Mucosa of rectum (tissue), 2 donors: ENCODE measurements around the gene PFDN1.
"Not testable (repeated sequence)": the region's sequence is repeated elsewhere in the genome, so short reads cannot be mapped to it uniquely, and the experiment has no call there.

Experiments
- H3K27ac ChIP-seq, 2 donors: one replicate each; pipeline ENCODE4 v1.7.0; 2013; ENCODE audit warnings: inconsistent platforms in 2 of 2, low read depth in 2 of 2, low read length in 2 of 2
- H3K27me3 ChIP-seq, 2 donors: one replicate each; pipeline ENCODE4 v1.7.0; 2013; ENCODE audit warnings: low read length in 2 of 2; ENCODE audit not compliant: control insufficient read depth in 2 of 2, insufficient read depth in 2 of 2
- H3K36me3 ChIP-seq, 2 donors: one replicate each; pipeline ENCODE4 v1.7.0; 2013; ENCODE audit warnings: low read length in 2 of 2; ENCODE audit not compliant: control insufficient read depth in 2 of 2, insufficient read depth in 2 of 2
- H3K4me1 ChIP-seq, 2 donors: one replicate each; pipeline ENCODE4 v1.7.0; 2013; ENCODE audit warnings: low read length in 2 of 2, mild to moderate bottlenecking in 1 of 2; ENCODE audit not compliant: control insufficient read depth in 2 of 2, insufficient read depth in 2 of 2
- H3K4me3 ChIP-seq, 2 donors: one replicate each; pipeline ENCODE4 v1.7.0; 2013; ENCODE audit warnings: low read length in 2 of 2
- H3K9ac ChIP-seq, 2 donors: one replicate each; pipeline ENCODE4 v1.7.0; 2013; ENCODE audit warnings: low read length in 2 of 2, low read depth in 1 of 2, mild to moderate bottlenecking in 1 of 2
- H3K9me3 ChIP-seq, 2 donors: one replicate each; pipeline ENCODE4 v1.7.0; 2013; ENCODE audit warnings: low read length in 2 of 2; ENCODE audit not compliant: control insufficient read depth in 2 of 2
- donor health status: healthy.
- donor health status: Normal muscosa, but diverticular disease.

The PFDN1 gene, protein sequence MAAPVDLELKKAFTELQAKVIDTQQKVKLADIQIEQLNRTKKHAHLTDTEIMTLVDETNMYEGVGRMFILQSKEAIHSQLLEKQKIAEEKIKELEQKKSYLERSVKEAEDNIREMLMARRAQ

DNA sequence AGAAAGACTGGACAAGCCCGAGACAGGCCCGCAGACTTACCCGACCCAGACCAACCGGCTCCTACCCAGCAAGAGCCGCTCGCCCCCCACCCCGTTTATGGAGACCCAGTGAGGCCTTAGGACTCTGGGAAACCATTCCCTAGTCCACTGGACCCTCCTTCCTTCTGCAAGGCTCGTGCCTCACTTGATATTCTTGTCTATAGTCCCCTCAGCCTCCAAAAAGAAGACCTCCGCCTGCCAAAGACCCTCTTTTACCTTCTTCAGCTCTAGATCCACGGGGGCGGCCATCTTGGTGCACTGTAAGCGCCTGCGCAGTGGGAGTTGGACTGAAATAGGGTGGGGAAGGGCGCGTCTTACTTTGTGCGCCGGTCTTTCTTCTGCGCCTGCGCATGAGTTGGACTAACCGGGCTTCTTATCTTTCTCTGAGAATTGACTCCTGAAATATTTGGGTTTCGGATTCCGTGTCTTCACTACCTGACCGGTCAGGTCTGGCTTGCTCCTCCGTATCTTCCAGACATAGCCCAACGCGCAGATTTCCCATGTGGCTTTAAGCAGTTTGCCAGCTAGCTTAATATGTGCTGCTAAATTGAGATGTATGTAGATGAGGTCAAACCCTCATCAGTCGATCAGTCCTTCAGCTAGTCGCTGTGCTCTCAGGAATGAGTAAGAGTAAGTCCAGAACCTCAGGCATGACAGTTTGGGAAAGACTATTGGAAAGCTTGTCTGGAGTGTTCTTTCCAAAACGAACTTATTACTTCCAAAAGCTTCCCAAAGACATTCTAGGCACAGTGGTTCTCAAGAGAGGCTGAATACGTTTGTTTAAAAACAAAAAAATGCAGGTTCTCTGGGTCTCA lies at the start of gene PFDN1:
Gene PFDN1 (minus strand): TSS at position 316 of the 854 bp plus-strand sequence. CDS start 28 bp downstream, at position 288.
- Histone ChIP-seq H3K36me3 (peaks cover 4 to 10% of the 10 kb centered on the region in 2 donors), H3K27ac (peak within 1 kb of the TSS; percentile 36 to 69), H3K9ac (peak within 1 kb of the TSS; percentile 81 to 97), H3K9me3 (no peaks in the 10 kb centered on the region), H3K4me3 (peak within 1 kb of the TSS; percentile 81 to 97), H3K4me1 (peaks cover 5 to 7% of the 10 kb centered on the region in 2 donors), H3K27me3 (no peaks in the 10 kb centered on the region)

DNA sequence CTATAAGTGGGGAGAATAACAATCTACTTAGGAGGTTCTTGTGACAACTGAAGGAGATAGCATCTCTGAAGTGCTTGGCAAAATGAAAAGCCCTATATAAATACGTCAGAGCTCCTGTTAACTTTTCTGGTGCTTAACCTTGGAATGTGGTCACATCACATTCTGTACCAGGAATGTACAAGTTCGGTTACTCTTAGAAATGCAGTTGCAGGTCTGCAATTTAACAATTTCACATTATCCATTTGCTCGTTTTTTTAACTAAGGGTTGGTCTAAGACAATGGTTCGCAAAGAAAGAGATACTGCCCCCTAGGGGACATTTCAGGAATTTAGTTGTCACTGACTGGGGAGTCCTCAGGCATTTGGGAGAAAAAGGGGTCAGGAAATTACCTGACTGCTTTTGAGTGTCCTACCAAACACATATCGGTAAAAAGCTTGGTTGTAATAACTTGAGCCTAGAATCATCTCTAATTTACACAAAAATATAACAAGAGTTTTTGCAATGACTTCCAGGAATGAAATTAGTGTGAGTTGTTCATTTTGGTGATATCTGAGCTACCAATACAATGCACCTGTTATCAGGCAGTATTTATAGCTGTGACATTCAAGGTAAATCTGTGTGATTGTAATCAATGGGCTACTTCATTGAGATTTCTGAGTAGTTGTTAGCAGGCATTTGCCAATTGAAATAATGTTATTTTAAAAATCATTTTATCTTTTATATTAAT lies 48.9 kb upstream of the PFDN1 start:
- Histone ChIP-seq H3K9me3 (no peaks in the 10 kb centered on the region), H3K27me3 (no peaks in the 10 kb centered on the region), H3K4me1 (peaks cover 14 to 31% of the 10 kb centered on the region in 2 donors), H3K27ac (no peak overlapping the region), H3K4me3 (no peak overlapping the region), H3K36me3 (no peaks in the 10 kb centered on the region), H3K9ac (no peak overlapping the region)

DNA sequence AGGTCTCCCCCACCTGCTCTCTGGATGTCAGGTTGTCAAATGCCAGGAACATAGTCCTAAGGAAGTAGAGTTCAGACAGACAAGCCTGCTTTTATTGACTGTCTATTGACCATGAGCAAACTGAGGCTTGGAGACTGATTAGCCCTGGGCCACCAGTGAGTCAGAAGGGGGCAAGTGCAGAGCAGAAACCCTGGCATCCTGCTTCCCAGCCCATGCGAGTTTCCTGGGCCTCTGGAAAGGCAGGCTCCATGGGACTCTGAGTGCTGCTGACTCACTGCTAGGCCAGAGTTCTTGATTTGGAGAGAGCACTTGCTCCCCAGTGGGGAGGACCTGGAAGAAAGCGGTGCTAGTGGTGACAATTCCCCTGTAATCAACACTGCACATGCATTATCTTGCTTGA lies 46.3 kb upstream of the PFDN1 start:
- peak overlapping the region; percentile 71 to 74 for H3K27ac ChIP-seq

DNA sequence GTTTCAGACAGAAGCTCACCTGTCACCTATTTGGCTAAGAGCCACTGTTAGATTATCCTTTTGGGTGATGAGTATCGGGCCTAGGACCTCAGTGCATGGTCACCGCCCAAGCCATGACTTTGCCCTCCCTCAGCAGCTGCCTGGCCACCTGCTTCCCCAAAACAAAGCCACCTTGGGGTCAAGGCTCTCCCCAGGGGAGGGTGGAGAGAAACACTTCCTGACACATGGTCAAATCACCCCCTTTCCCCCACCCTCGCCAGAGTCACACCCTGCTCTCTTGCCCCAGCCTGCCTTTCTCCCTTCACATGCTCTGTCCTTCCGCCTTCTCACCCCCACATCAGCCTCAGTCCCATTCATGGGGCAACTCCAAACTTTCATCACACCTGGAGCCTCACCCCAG lies 45.2 kb upstream of the PFDN1 start:
- no peaks in the 10 kb centered on the region for H3K27me3 ChIP-seq
- H3K27ac ChIP-seq, result peak overlapping the region; percentile 71 to 74
- H3K4me3 ChIP-seq, result no peak overlapping the region
- no peaks in the 10 kb centered on the region for H3K36me3 ChIP-seq
- peak overlapping the region in 1 of 2 donors; percentile 24 for H3K9ac ChIP-seq
- H3K4me1 ChIP-seq, result peaks cover 26 to 43% of the 10 kb centered on the region in 2 donors
- no peaks in the 10 kb centered on the region for H3K9me3 ChIP-seq

More for the DNA sequence above, 46.3 kb upstream of the PFDN1 start:
- Histone ChIP-seq H3K36me3 (no peaks in the 10 kb centered on the region), H3K4me3 (no peak overlapping the region), H3K27me3 (no peaks in the 10 kb centered on the region), H3K9me3 (no peaks in the 10 kb centered on the region), H3K9ac (no peak overlapping the region), H3K4me1 (peaks cover 26 to 43% of the 10 kb centered on the region in 2 donors)

DNA sequence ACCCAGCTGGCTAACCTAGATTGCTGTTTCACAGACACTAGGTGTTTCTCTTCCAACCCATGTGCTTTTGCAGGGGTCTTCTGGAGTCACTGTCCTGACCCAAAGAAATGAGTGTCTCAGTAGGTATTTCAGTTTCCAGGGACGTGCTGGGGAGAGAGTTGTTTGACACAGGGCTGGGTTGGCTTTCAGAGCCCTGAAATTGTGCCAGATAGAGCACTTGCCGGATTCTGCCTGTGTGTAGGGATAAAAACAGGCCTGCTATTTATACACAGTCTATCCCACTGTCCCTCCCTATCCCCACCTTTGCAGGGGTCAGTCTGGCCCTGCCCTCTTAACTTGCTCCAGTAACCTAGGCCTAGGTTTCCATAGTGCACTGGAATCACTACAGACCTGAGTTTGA lies 44.5 kb upstream of the PFDN1 start:
- Histone ChIP-seq H3K9ac (peak overlapping the region in 1 of 2 donors; percentile 15), H3K9me3 (no peaks in the 10 kb centered on the region), H3K4me1 (peaks cover 28 to 49% of the 10 kb centered on the region in 2 donors), H3K36me3 (no peaks in the 10 kb centered on the region), H3K4me3 (peak overlapping the region in 1 of 2 donors; percentile 72), H3K27ac (peak overlapping the region; percentile 61 to 71), H3K27me3 (no peaks in the 10 kb centered on the region)

DNA sequence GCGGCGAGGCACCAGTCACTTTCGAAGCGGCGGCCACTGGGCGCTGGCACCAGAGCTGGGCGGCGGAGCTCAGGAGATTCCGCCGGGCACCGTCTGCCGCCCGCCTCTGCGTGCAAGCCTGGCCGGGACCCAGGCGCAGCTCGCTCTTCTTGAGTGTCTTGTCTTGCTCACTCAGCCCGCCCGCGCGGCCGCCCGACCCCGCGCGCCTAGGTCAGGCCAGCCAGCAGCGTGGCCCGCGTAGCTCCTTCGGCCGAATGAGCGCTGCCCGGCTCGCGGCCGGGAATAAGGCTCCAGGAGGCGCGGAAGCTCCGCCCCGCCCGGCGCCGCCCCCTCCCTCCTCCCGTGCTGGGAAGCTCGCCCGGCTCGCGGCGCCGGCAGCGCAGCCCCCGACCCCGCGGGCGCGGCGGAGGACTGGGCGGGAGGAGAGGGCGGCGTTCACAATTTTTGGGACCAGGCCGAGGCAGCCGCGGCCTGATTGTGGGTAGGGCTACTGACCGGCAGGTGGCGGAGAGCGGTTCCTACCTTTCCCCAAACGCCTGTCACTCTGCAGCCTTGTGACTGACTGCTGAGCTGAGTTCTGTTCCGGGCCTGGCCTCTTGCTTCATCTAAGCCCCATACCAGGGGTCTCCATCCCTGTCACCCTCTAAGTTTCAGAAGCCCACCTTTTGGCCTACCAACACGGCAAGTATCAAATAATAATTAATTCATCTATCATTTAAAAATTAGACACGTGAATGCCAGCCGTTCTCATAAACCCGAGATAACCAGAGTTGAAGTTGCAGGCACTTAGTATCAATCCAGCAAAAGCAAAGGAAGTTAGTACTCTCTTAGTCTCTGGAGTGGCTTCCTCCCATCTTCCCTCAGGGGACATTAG lies 43.7 kb upstream of the PFDN1 start, which contains the start of gene HBEGF:
Gene HBEGF (minus strand): TSS at position 256 of the 874 bp plus-strand sequence. CDS start 275 bp downstream, outside the sequence.
- Histone ChIP-seq H3K27ac (peak within 1 kb of the TSS; percentile 61 to 71), H3K9me3 (no peaks in the 10 kb centered on the region), H3K36me3 (peaks cover 0 to 3% of the 10 kb centered on the region in 2 donors), H3K4me3 (peak within 1 kb of the TSS; percentile 72 to 77), H3K4me1 (peaks cover 34 to 53% of the 10 kb centered on the region in 2 donors), H3K9ac (peak within 1 kb of the TSS; percentile 66 to 74), H3K27me3 (no peaks in the 10 kb centered on the region)

DNA sequence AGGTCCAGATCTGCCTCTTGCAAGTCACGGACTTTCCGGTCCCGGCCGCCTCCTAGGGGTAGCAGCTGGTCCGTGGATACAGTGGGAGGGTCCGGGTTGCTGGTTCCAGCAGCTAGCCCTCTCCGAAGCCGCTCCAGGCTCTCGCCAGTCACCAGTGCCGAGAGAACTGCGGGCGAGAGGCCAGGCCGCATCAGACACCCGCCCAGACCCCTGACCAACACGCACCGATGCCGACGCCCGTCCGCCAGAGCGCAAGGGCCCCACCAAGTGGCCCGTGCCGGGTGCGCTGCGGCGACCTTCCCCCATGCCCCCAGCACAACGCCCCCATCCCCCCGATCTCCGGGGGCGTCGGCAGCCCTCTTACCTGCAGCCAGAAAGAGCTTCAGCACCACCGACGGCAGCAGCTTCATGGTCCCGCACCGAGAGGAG lies 43.0 kb upstream of the PFDN1 start:
- H3K9ac ChIP-seq, result peak overlapping the region; percentile 66 to 74
- H3K27ac ChIP-seq, result peak overlapping the region; percentile 61 to 71
- no peaks in the 10 kb centered on the region for H3K9me3 ChIP-seq
- peaks cover 34 to 58% of the 10 kb centered on the region in 2 donors for H3K4me1 ChIP-seq
- H3K27me3 ChIP-seq, result no peaks in the 10 kb centered on the region
- H3K4me3 ChIP-seq, result peak overlapping the region; percentile 72 to 77
- peaks cover 0 to 3% of the 10 kb centered on the region in 2 donors for H3K36me3 ChIP-seq

DNA sequence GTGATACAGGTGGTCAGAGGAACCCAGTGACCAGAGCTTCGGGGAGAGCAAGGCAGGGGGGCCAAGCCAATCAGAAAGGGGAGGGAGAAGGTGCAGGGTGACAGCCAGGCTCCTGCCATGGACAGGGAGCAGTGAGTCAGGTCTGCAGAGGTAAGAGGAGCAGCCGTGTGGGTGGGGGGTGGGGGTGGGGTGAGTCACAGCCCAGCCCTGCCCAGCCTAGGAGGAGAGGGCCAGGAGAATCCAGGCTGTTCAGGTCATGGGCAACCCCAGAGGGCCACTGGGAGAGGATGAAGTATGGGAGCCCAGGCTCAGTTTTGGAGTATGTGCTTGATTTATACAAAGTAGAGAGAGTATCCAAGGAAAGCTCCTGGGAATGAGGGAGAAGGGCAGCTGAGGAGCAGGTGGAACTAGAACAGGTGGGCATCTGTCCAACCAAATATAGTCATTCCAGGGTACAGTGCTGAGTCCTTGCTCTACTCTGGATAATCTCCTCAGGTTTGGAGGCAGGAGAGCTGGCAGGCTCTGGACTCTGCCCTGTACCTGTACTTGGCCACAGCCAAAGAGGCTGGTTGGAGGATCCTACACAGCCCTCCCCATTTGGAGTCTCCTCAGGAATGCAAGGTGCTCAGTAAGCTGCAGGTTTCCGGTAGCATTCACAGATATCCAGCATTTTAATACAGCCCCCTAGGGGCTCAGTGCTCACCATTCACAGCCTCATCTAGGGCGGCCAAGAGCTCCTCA lies 42.0 kb upstream of the PFDN1 start:
- H3K4me1 ChIP-seq, result peaks cover 34 to 59% of the 10 kb centered on the region in 2 donors
- H3K27ac ChIP-seq, result peak overlapping the region; percentile 11 to 43
- H3K9ac ChIP-seq, result peak overlapping the region in 1 of 2 donors; percentile 74
- H3K4me3 ChIP-seq, result peak overlapping the region; percentile 1 to 77
- H3K36me3 ChIP-seq, result peaks cover 0 to 3% of the 10 kb centered on the region in 2 donors
- H3K27me3 ChIP-seq, result no peaks in the 10 kb centered on the region
- H3K9me3 ChIP-seq, result no peaks in the 10 kb centered on the region

DNA sequence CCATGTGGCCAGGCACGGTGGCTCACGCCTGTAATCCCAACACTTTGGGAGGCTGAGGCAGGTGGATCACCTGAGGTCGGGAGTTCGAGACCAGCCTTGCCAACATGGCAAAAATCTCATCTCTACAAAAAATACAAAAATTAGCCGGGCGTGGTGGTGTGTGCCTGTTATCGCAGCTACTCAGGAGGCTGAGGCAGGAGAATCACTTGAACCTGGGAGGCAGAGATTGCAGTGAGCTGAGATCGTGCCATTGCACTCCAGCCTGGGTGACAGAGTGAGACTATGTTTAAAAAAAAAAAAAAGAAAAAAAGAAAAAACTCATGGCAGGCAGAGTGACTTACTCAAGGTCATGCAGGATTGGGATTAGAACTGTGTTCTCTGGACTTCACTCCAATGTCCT lies 40.9 kb upstream of the PFDN1 start:
- H3K36me3 ChIP-seq, H3K9me3 ChIP-seq, H3K27ac ChIP-seq, H3K9ac ChIP-seq, H3K4me3 ChIP-seq, H3K27me3 ChIP-seq: not testable (repeated sequence)
- peaks cover 30 to 49% of the 10 kb centered on the region in 2 donors for H3K4me1 ChIP-seq
